Kidney (tissue), 14 donors: Measurements from ENCODE around the gene TMEM116. TPM values are rescaled to one million over a fixed set of nuclear protein-coding genes. Genes with fewer than 3 reads are reported as not detected.
"Not testable (repeated sequence)": the region's sequence is repeated elsewhere in the genome, so short reads cannot be mapped to it uniquely, and the experiment has no call there.

ENCODE experiments used
- DNase-seq, 5 donors: peaks; one replicate each; pipeline ENCODE4 v3.0.0-alpha.2; 2013 to 2020
- FAIRE-seq: peaks from 2 replicates; lab custom pipeline; 2012; peaks lifted over from hg19 to GRCh38; lab: Jason Lieb, UNC
- H3K27ac ChIP-seq, 2 donors: one replicate each; pipeline ENCODE4 v1.7.0; 2013; ENCODE audit warnings: low read depth in 2 of 2, low read length in 2 of 2, inconsistent platforms in 1 of 2
- H3K27me3 ChIP-seq: one replicate; pipeline ENCODE4 v1.7.1; 2013; ENCODE audit warnings: low read length, inconsistent platforms; ENCODE audit not compliant: control insufficient read depth, insufficient read depth
- H3K36me3 ChIP-seq, 3 donors: one replicate each; pipeline versions ENCODE4 v1.7.0 to v1.7.1; 2013; ENCODE audit warnings: low read length in 3 of 3, control low read depth in 1 of 3, inconsistent platforms in 1 of 3; ENCODE audit not compliant: insufficient read depth in 3 of 3, control insufficient read depth in 2 of 3
- H3K4me1 ChIP-seq, 3 donors: one replicate each; pipeline versions ENCODE4 v1.7.0 to v1.7.1; 2013; ENCODE audit warnings: low read length in 3 of 3, inconsistent platforms in 1 of 3, low read depth in 1 of 3; ENCODE audit not compliant: control insufficient read depth in 2 of 3, insufficient read depth in 2 of 3
- H3K4me3 ChIP-seq, 3 donors: one replicate each; pipeline versions ENCODE4 v1.7.0 to v1.8.1; 2013; ENCODE audit warnings: low read length in 3 of 3, control low read depth in 1 of 3, inconsistent platforms in 1 of 3
- H3K9ac ChIP-seq, 3 donors: one replicate each; pipeline versions ENCODE4 v1.7.0 to v1.7.1; 2013; ENCODE audit warnings: low read length in 3 of 3, control low read depth in 1 of 3, inconsistent platforms in 1 of 3
- H3K9me3 ChIP-seq, 3 donors: one replicate each; pipeline versions ENCODE4 v1.7.0 to v1.7.1; 2013; ENCODE audit warnings: low read length in 3 of 3, control low read depth in 1 of 3, inconsistent platforms in 1 of 3; ENCODE audit not compliant: control insufficient read depth in 2 of 3, insufficient read depth in 1 of 3
- intact Hi-C: fragments of 100-400 bp; cut with DNase I; formaldehyde crosslinking; loops from one replicate; pipeline ENCODE4 v1.11.1; 2022
- polyA plus RNA-seq: library from polyadenylated mRNA; stranded (reverse); fragments of 350-450 nt; fragmentation: Illumina TruSeq; extraction: RNeasy Lipid Tissue Mini Kit (QIAGEN cat#74804); gene quantifications from one replicate; pipeline ENCODE4 v1.2.3, GENCODE V29; 2014; ENCODE audit warnings: low read depth, low replicate concordance; ENCODE audit not compliant: insufficient read depth
- total RNA-seq: library from RNA; stranded (reverse); fragmentation: NEBNext Ultra II Directional; extraction: Animal tissue kit (Norgen Biotek cat#: 25700); gene quantifications from one replicate; pipeline ENCODE4 v1.2.1, GENCODE V29; 2021
- TF ChIP-seq, protein P1 (sequence below): IDR thresholded peaks from 3 replicates; pipeline ENCODE4 v1.5.1; 2012; ENCODE audit warnings: mild to moderate bottlenecking, moderate library complexity, borderline replicate concordance; ENCODE audit not compliant: insufficient read depth; ENCODE audit errors: extremely low read depth
- donor health status: control.
- donor health status: control.
- donor health status: control.
- donor health status: control.
- donor health status: control.
- donor health status: DM: yes; HTN: yes; CAD: no.
- donor health status: Normal renal cell carcinoma (clear cell type).

Gene TMEM116
- total and polyA plus RNA-seq, 2 donors from 2014 or later = 20.2 to 59.7 TPM

DNA sequence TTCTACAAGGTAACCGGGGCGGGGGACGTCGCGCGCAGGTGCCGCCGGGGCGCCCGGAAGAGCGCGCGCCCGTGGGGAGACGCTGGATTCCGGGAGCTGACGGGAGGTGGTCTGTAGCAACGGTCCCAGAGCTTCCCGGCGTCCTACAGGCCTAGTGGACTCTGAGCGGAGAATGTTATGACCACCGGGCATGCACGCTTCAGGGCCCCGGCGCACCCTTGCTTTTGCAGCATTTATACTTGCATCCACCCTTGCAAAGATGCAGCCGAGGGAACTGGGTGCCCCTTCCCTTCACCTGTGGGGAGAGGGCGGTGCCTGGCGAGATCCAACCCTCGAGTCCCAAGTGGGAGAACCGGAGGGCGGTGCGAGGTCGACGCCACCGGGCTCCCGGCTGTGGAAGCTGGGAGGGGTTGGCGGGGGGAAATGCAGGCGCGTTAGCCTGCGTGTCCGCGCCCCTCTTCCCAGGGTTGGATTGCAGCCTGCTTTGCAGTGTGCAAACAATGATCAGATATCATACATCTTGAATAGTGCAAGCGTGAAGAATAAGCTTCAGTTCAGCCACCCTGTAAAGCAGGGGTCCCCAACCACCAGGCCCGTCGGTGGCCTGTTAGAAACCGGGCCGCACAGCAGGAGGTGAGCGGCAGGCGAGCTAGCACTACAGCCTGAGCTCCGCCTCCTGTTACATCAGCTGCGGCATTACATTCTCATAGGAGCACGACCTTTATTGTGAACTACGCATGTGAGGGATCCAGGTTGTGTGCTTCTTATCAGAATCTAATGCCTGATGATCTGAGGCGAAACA lies 837 bp upstream of the TMEM116 start:
- peak overlapping the region; percentile 61 to 78 (median 77) for H3K9ac ChIP-seq
- H3K36me3 ChIP-seq = peaks cover 3 to 8% (median 7%) of the 10 kb centered on the region in 3 donors
- H3K9me3 ChIP-seq = peaks cover 0 to 2% (median 0%) of the 10 kb centered on the region in 3 donors
- peak overlapping the region; percentile 62 to 96 (median 94) for H3K4me3 ChIP-seq
- FAIRE-seq (no peak), DNase-seq (peak; percentile 57 to 89 (median 75))
- TF ChIP-seq, protein P1, sequence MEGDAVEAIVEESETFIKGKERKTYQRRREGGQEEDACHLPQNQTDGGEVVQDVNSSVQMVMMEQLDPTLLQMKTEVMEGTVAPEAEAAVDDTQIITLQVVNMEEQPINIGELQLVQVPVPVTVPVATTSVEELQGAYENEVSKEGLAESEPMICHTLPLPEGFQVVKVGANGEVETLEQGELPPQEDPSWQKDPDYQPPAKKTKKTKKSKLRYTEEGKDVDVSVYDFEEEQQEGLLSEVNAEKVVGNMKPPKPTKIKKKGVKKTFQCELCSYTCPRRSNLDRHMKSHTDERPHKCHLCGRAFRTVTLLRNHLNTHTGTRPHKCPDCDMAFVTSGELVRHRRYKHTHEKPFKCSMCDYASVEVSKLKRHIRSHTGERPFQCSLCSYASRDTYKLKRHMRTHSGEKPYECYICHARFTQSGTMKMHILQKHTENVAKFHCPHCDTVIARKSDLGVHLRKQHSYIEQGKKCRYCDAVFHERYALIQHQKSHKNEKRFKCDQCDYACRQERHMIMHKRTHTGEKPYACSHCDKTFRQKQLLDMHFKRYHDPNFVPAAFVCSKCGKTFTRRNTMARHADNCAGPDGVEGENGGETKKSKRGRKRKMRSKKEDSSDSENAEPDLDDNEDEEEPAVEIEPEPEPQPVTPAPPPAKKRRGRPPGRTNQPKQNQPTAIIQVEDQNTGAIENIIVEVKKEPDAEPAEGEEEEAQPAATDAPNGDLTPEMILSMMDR = no peak
- H3K27me3 ChIP-seq = no peaks in the 10 kb centered on the region
- H3K27ac ChIP-seq = peak overlapping the region; percentile 91 to 95
- intact Hi-C loops = no loop called here
- H3K4me1 ChIP-seq = peaks cover 0 to 16% (median 14%) of the 10 kb centered on the region in 3 donors

DNA sequence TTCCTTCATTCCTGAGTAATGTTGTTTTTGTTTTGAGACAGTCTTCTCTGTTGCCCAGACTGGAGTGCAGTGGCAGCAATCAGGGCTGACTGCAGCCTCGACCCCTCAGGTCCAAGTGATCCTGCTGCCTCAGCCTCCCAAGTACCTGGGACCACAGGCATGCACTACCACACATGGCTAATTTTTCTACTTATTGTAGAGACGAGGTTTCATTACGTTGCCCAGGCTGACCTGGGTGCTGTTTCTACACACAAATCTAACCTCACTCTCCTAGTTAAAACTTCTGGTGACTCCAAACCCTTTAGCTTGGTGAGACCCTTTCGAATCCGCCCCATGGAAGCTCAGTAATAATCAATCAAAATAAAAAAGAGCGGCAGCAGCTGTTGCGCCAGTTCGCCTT lies 1.3 kb downstream of the TMEM116 start:
- peaks cover 0 to 16% (median 14%) of the 10 kb centered on the region in 3 donors for H3K4me1 ChIP-seq
- TF ChIP-seq, protein P1 = no peak
- H3K9me3 ChIP-seq = peaks cover 0 to 2% (median 0%) of the 10 kb centered on the region in 3 donors
- peaks cover 3 to 7% (median 6%) of the 10 kb centered on the region in 3 donors for H3K36me3 ChIP-seq
- FAIRE-seq = no peak
- intact Hi-C loops = no loop called here
- peak overlapping the region in 2 of 3 donors; percentile 96 to 98 for H3K4me3 ChIP-seq
- H3K9ac ChIP-seq = peak overlapping the region in 1 of 3 donors; percentile 99
- H3K27me3 ChIP-seq = no peaks in the 10 kb centered on the region
- no peak overlapping the region for H3K27ac ChIP-seq
- no peak for DNase-seq

DNA sequence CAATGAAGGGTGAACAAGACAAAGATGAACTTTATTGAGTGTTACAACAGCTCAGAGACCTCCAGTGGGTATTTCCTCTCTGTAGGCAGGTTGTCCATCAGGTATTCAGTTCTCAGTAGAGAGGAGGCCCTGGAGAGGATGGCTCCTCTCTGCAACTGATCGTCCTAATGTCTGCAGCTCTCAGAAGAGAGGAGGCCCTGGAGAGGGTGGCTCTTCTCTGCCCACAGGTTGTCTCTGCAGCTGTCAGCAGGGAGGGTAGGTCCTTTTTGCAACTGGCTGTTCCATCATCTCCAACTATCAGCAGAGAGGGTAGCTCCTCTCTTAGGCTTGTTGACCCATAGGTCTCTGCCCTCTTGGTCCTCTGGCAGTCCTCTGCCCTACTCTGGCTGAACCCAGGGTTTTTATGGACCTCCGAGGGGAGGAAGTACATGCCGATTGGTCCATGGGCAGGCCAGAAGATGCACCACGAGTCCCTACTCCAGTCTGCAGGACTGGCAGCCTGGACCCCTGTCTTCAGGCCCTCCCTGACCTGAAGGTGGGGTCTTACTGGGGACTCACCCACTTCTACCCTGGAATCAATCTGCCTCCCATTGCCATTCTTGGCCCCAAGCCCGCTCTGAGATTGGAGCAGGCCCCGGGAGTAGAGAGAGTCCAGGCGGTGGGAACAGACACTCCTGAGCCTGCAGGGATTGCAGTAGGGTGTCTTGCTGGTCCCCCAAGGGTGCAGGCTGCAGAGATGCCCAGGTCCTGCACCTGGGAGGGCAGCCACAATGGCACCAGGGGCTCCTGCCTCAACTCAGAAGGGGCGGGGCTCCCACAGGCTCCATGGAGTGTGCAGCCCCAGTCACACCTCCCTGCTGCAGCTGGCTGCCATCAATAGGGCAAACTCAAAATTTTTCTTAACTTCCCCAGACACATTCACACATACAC lies 2.3 kb downstream of the TMEM116 start:
- H3K9me3 ChIP-seq = no peaks in the 10 kb centered on the region
- H3K36me3 ChIP-seq = peaks cover 0 to 2% (median 1%) of the 10 kb centered on the region in 3 donors
- H3K27ac ChIP-seq = no peak overlapping the region
- TF ChIP-seq, protein P1 = no peak
- peaks cover 0 to 19% (median 14%) of the 10 kb centered on the region in 3 donors for H3K4me1 ChIP-seq
- no peaks in the 10 kb centered on the region for H3K27me3 ChIP-seq
- no peak overlapping the region for H3K4me3 ChIP-seq
- intact Hi-C loops = no loop called here
- FAIRE-seq (no peak), DNase-seq (no peak)
- H3K9ac ChIP-seq = no peak overlapping the region

DNA sequence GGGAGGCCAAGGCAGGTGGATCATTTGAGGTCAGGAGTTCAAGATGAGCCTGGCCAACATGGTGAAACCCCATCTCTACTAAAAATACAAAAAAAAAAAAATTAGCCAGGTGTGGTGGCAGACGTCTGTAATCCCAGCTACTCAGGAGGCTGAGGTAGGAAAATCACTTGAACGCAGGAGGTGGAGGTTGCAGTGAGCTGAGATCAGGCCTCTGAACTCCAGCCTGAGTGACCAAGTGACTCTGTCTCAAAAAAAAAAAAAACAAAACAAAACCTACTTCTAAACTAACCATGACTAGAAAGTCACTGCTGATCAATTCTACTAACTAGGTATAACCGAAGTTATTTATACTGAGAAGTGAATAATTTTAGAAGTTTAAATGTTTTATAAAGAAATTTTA lies 3.4 kb downstream of the TMEM116 start:
- H3K27ac ChIP-seq, DNase-seq, H3K9ac ChIP-seq, H3K4me3 ChIP-seq, H3K36me3 ChIP-seq, H3K27me3 ChIP-seq, intact Hi-C loops, FAIRE-seq, H3K9me3 ChIP-seq: not testable (repeated sequence)
- peaks cover 0 to 19% (median 11%) of the 10 kb centered on the region in 3 donors for H3K4me1 ChIP-seq
